Neural cell (in vitro differentiated cells): ENCODE data around the gene ATP2B1. TPM values are rescaled to one million over a fixed set of nuclear protein-coding genes. Genes with fewer than 3 reads are reported as not detected.

Experiments used
- H2AFZ ChIP-seq: fragments of 200-600, 300-800 bp; sonication (generic), shearing (Covaris generic); 2 replicates; pipeline ENCODE4 v1.6.0; 2014; ENCODE audit warnings: low read depth, mild to moderate bottlenecking, antibody characterized with exemption, low read length, moderate library complexity
- H3F3A ChIP-seq: fragments of 200-600 bp; shearing (Covaris generic); 2 replicates; pipeline ENCODE4 v1.6.1; 2016; ENCODE audit warnings: mild to moderate bottlenecking, moderate library complexity, mixed read lengths, antibody characterized with exemption, low read length; ENCODE audit not compliant: insufficient read depth, poor library complexity, severe bottlenecking
- H3K27ac ChIP-seq: fragments of 200-600, 300-800 bp; sonication (generic), shearing (Covaris generic); 2 replicates; pipeline ENCODE4 v1.5.1; 2014; ENCODE audit warnings: mild to moderate bottlenecking, low read length, moderate library complexity
- H3K27me3 ChIP-seq: fragments of 300-800, 200-600 bp; sonication (generic), shearing (Covaris generic); 2 replicates; pipeline ENCODE4 v1.6.0; 2014; ENCODE audit warnings: mild to moderate bottlenecking, low read depth, low read length, moderate library complexity; ENCODE audit not compliant: insufficient read depth
- H3K36me3 ChIP-seq: fragments of 300-800, 200-600 bp; sonication (generic), shearing (Covaris generic); 2 replicates; pipeline ENCODE4 v1.5.1; 2014; ENCODE audit warnings: mild to moderate bottlenecking, antibody characterized with exemption, low read length, moderate library complexity; ENCODE audit not compliant: insufficient read depth
- H3K4me2 ChIP-seq: fragments of 300-800, 200-600 bp; sonication (generic), shearing (Covaris generic); 2 replicates; pipeline ENCODE4 v1.6.0; 2014; ENCODE audit warnings: mild to moderate bottlenecking, low read length
- H3K4me3 ChIP-seq: fragments of 300-800, 200-600 bp; sonication (generic), shearing (Covaris generic); 2 replicates; pipeline ENCODE4 v1.5.1; 2014; ENCODE audit warnings: mild to moderate bottlenecking, low read length, moderate library complexity
- H3K79me2 ChIP-seq: fragments of 200-600 bp; shearing (Covaris generic); replicated peaks from 2 replicates; pipeline ENCODE4 v1.6.0; 2014; ENCODE audit warnings: mild to moderate bottlenecking, low read length, moderate library complexity; ENCODE audit not compliant: insufficient read depth
- H3K9ac ChIP-seq: fragments of 300-800, 200-600 bp; sonication (generic), shearing (Covaris generic); 2 replicates; pipeline ENCODE4 v1.6.1; 2016; ENCODE audit warnings: mild to moderate bottlenecking, low read length, mixed read lengths
- H3K9me2 ChIP-seq: fragments of 200-600 bp; shearing (Covaris generic); 2 replicates; pipeline ENCODE4 v1.6.1; 2016; ENCODE audit warnings: mild to moderate bottlenecking, low read length, mixed read lengths; ENCODE audit not compliant: insufficient read depth
- H3K9me3 ChIP-seq: fragments of 200-600, 300-800 bp; sonication (generic), shearing (Covaris generic); 2 replicates; pipeline ENCODE4 v1.6.1; 2016; ENCODE audit warnings: mild to moderate bottlenecking, mixed run types, low read length, moderate library complexity, mixed read lengths
- H4K20me1 ChIP-seq: fragments of 200-600 bp; shearing (Covaris generic); 2 replicates; pipeline ENCODE4 v1.6.1; 2016; ENCODE audit warnings: mild to moderate bottlenecking, mixed run types; ENCODE audit not compliant: insufficient read depth
- EP300 ChIP-seq: fragments of 450-650 bp; conservative IDR thresholded peaks from 2 replicates; pipeline ENCODE4 v1.6.1; 2014; ENCODE audit warnings: antibody characterized with exemption, mild to moderate bottlenecking, moderate library complexity; ENCODE audit not compliant: poor library complexity, severe bottlenecking
- EZH2 ChIP-seq: fragments of 200-600, 300-800 bp; shearing (Covaris generic), sonication (generic); IDR thresholded peaks from 2 replicates; pipeline ENCODE4 v1.6.1; 2014; ENCODE audit warnings: antibody characterized with exemption, low read length, borderline replicate concordance, mild to moderate bottlenecking; ENCODE audit not compliant: insufficient read depth, poor library complexity, severe bottlenecking
- MXI1 ChIP-seq: fragments of 450-650 bp; conservative IDR thresholded peaks from 2 replicates; pipeline ENCODE4 v1.6.1; 2014; ENCODE audit warnings: antibody characterized with exemption, mild to moderate bottlenecking; ENCODE audit not compliant: poor library complexity, severe bottlenecking
- POLR2AphosphoS5 ChIP-seq: IDR thresholded peaks from 2 replicates; pipeline ENCODE4 v1.6.1; 2012
- RAD21 ChIP-seq: fragments of 450-650 bp; conservative IDR thresholded peaks from 2 replicates; pipeline ENCODE4 v1.6.1; 2014; ENCODE audit warnings: antibody characterized with exemption, mild to moderate bottlenecking, moderate library complexity
- SMC3 ChIP-seq: fragments of 450-650 bp; conservative IDR thresholded peaks from 2 replicates; pipeline ENCODE4 v1.6.1; 2014; ENCODE audit warnings: antibody characterized with exemption, mild to moderate bottlenecking, moderate library complexity; ENCODE audit not compliant: poor library complexity
- TAF1 ChIP-seq: IDR thresholded peaks from 2 replicates; pipeline ENCODE4 v1.6.1; 2012; ENCODE audit warnings: low read depth
- polyA plus RNA-seq: library from polyadenylated mRNA; depleted of rRNA; stranded (reverse); fragments of >200 nt; gene quantifications from 2 replicates; pipeline ENCODE4 v1.2.3, GENCODE V29; 2014
- TF ChIP-seq, protein P1 (sequence below): IDR thresholded peaks from 2 replicates; pipeline ENCODE4 v1.6.1; 2012; ENCODE audit warnings: borderline replicate concordance
- TF ChIP-seq, protein P2 (sequence below): fragments of 450-650 bp; IDR thresholded peaks from 2 replicates; pipeline ENCODE4 v1.5.1; 2014; ENCODE audit warnings: antibody characterized with exemption, mild to moderate bottlenecking, moderate library complexity; ENCODE audit not compliant: poor library complexity, severe bottlenecking

The ATP2B1 gene
- polyA plus RNA-seq, 1 donor from 2014 or later = 139 TPM

DNA sequence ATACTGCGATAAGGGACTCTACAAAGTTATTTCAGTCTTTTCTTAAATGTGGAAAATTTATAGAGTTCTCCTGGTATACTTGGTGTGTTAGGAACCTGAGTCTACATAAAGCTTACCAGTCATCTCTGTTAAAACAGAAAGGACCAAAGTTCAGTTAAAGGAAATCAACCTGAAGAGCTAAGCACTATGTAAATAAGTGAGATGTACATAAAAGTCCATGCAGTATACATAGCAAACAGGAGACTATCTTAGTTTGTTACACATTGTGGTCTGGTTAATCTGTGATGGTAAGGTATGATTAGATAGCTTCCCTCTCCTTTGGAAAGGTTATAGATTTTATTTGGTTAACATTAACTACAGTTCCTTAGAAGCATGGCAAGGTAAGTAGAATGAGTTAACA, 75.9 kb downstream of the ATP2B1 start:
- no peaks in the 10 kb centered on the region for H4K20me1 ChIP-seq
- no peak overlapping the region for H2AFZ ChIP-seq
- H3K4me3 ChIP-seq = no peak overlapping the region
- TF ChIP-seq, protein P1, sequence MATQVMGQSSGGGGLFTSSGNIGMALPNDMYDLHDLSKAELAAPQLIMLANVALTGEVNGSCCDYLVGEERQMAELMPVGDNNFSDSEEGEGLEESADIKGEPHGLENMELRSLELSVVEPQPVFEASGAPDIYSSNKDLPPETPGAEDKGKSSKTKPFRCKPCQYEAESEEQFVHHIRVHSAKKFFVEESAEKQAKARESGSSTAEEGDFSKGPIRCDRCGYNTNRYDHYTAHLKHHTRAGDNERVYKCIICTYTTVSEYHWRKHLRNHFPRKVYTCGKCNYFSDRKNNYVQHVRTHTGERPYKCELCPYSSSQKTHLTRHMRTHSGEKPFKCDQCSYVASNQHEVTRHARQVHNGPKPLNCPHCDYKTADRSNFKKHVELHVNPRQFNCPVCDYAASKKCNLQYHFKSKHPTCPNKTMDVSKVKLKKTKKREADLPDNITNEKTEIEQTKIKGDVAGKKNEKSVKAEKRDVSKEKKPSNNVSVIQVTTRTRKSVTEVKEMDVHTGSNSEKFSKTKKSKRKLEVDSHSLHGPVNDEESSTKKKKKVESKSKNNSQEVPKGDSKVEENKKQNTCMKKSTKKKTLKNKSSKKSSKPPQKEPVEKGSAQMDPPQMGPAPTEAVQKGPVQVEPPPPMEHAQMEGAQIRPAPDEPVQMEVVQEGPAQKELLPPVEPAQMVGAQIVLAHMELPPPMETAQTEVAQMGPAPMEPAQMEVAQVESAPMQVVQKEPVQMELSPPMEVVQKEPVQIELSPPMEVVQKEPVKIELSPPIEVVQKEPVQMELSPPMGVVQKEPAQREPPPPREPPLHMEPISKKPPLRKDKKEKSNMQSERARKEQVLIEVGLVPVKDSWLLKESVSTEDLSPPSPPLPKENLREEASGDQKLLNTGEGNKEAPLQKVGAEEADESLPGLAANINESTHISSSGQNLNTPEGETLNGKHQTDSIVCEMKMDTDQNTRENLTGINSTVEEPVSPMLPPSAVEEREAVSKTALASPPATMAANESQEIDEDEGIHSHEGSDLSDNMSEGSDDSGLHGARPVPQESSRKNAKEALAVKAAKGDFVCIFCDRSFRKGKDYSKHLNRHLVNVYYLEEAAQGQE = no peak
- TF ChIP-seq, protein P2, sequence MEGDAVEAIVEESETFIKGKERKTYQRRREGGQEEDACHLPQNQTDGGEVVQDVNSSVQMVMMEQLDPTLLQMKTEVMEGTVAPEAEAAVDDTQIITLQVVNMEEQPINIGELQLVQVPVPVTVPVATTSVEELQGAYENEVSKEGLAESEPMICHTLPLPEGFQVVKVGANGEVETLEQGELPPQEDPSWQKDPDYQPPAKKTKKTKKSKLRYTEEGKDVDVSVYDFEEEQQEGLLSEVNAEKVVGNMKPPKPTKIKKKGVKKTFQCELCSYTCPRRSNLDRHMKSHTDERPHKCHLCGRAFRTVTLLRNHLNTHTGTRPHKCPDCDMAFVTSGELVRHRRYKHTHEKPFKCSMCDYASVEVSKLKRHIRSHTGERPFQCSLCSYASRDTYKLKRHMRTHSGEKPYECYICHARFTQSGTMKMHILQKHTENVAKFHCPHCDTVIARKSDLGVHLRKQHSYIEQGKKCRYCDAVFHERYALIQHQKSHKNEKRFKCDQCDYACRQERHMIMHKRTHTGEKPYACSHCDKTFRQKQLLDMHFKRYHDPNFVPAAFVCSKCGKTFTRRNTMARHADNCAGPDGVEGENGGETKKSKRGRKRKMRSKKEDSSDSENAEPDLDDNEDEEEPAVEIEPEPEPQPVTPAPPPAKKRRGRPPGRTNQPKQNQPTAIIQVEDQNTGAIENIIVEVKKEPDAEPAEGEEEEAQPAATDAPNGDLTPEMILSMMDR = no peak
- TF ChIP-seq RAD21 (no peak), POLR2AphosphoS5 (no peak), MXI1 (no peak), TAF1 (no peak)
- no peak overlapping the region for H3K9ac ChIP-seq
- H3K9me3 ChIP-seq = no peaks in the 10 kb centered on the region
- no peaks in the 10 kb centered on the region for H3F3A ChIP-seq
- no peaks in the 10 kb centered on the region for H3K79me2 ChIP-seq
- no peaks in the 10 kb centered on the region for H3K27me3 ChIP-seq
- H3K4me2 ChIP-seq = no peak overlapping the region
- H3K36me3 ChIP-seq = peaks cover 5% of the 10 kb centered on the region
- no peaks in the 10 kb centered on the region for H3K9me2 ChIP-seq
- no peak overlapping the region for H3K27ac ChIP-seq

DNA sequence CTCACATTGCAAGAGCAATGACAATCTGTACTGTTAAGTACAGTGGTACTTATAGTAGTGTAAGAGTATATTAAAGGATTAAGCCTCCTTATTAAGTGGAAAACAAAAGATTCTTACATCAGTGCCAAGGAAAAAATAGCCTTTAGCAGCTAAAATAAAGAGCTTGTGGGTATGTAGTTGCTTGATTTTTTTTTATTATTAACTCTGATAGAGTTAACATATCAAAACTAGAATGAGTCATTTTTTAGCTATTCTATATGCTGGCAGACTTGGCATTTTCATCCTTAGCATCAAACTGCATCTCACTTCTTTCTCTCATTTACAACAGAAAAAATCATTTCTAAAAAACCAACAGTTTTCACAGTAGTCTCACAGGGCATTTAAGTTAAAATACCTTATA, 86.5 kb downstream of the ATP2B1 start:
- Histone ChIP-seq H3K27ac (no peak overlapping the region), H3F3A (no peaks in the 10 kb centered on the region), H2AFZ (no peak overlapping the region), H3K27me3 (no peaks in the 10 kb centered on the region), H4K20me1 (no peaks in the 10 kb centered on the region), H3K9ac (no peak overlapping the region), H3K9me2 (no peaks in the 10 kb centered on the region), H3K4me2 (no peak overlapping the region), H3K4me3 (no peak overlapping the region), H3K36me3 (peaks cover 5% of the 10 kb centered on the region), H3K9me3 (no peaks in the 10 kb centered on the region), H3K79me2 (no peaks in the 10 kb centered on the region)
- TF ChIP-seq SMC3 (no peak), RAD21 (no peak), MXI1 (no peak), TAF1 (no peak), EZH2 (no peak), POLR2AphosphoS5 (no peak), EP300 (no peak)
- TF ChIP-seq, protein P1 = no peak
- TF ChIP-seq, protein P2 = no peak
